ENCODE measurements around the gene LRRTM2.
"Not testable (repeated sequence)": the region's sequence is repeated elsewhere in the genome, so short reads cannot be mapped to it uniquely, and the experiment has no call there.

LRRTM2 gene

GRCh38 chr5:138874771-138875551 is at the start of gene LRRTM2:
LRRTM2 (minus strand) TSS chr5:138875335; CDS start chr5:138874911, 424 bp downstream.
- peak; percentile 87 for DNase-seq

GRCh38 chr5:138922494-138922893 is 47.4 kb upstream of the LRRTM2 start:
- no peak for DNase-seq

- not testable (repeated sequence) for DNase-seq
Measured at GRCh38 chr5:138921362-138921761, 46.2 kb upstream of the LRRTM2 start.

- no peak for DNase-seq
Measured at GRCh38 chr5:138920181-138920580, 45.0 kb upstream of the LRRTM2 start.

- no peak for DNase-seq
Measured at GRCh38 chr5:138918686-138919085, 43.6 kb upstream of the LRRTM2 start.

GRCh38 chr5:138914338-138914737 is 39.2 kb upstream of the LRRTM2 start:
- no peak for DNase-seq

- no peak for DNase-seq
Measured at GRCh38 chr5:138913773-138914172, 38.6 kb upstream of the LRRTM2 start.

- no peak for DNase-seq
Measured at GRCh38 chr5:138912093-138912492, 37.0 kb upstream of the LRRTM2 start.

- DNase-seq: no peak
Measured at GRCh38 chr5:138911441-138911840, 36.3 kb upstream of the LRRTM2 start.

- DNase-seq: no peak
Measured at GRCh38 chr5:138910546-138911185, 35.5 kb upstream of the LRRTM2 start.

- no peak for DNase-seq
Measured at GRCh38 chr5:138909734-138910133, 34.6 kb upstream of the LRRTM2 start.

- no peak for DNase-seq
Measured at GRCh38 chr5:138905541-138905940, 30.4 kb upstream of the LRRTM2 start.

GRCh38 chr5:138903130-138903775 is 28.1 kb upstream of the LRRTM2 start:
- no peak for DNase-seq

GRCh38 chr5:138901716-138902115 is 26.6 kb upstream of the LRRTM2 start:
- DNase-seq: no peak

GRCh38 chr5:138900281-138900965 is 25.3 kb upstream of the LRRTM2 start:
- no peak for DNase-seq

- no peak for DNase-seq
Measured at GRCh38 chr5:138898742-138899141, 23.6 kb upstream of the LRRTM2 start.

GRCh38 chr5:138898299-138898698 is 23.2 kb upstream of the LRRTM2 start:
- DNase-seq: no peak

GRCh38 chr5:138895918-138896317 is 20.8 kb upstream of the LRRTM2 start:
- no peak for DNase-seq

GRCh38 chr5:138890644-138891043 is 15.5 kb upstream of the LRRTM2 start:
- no peak for DNase-seq

GRCh38 chr5:138889994-138890393 is 14.9 kb upstream of the LRRTM2 start:
- no peak for DNase-seq

GRCh38 chr5:138884554-138884953 is 9.4 kb upstream of the LRRTM2 start:
- DNase-seq: no peak

GRCh38 chr5:138884094-138884493 is 9.0 kb upstream of the LRRTM2 start:
- no peak for DNase-seq

GRCh38 chr5:138883211-138883610 is 8.1 kb upstream of the LRRTM2 start:
- DNase-seq: no peak
